ENCODE results near the gene TNS4. TPM values are rescaled to one million over a fixed set of nuclear protein-coding genes. Genes with fewer than 3 reads are reported as not detected.

TNS4 gene
- total and polyA plus RNA-seq, 9 of the 15 experiments (the other 6 are each of a cell fraction or from before 2014, with no cell fraction given) = 0.04 to 0.73 (median 0.24) TPM; not detected in 1

DNA sequence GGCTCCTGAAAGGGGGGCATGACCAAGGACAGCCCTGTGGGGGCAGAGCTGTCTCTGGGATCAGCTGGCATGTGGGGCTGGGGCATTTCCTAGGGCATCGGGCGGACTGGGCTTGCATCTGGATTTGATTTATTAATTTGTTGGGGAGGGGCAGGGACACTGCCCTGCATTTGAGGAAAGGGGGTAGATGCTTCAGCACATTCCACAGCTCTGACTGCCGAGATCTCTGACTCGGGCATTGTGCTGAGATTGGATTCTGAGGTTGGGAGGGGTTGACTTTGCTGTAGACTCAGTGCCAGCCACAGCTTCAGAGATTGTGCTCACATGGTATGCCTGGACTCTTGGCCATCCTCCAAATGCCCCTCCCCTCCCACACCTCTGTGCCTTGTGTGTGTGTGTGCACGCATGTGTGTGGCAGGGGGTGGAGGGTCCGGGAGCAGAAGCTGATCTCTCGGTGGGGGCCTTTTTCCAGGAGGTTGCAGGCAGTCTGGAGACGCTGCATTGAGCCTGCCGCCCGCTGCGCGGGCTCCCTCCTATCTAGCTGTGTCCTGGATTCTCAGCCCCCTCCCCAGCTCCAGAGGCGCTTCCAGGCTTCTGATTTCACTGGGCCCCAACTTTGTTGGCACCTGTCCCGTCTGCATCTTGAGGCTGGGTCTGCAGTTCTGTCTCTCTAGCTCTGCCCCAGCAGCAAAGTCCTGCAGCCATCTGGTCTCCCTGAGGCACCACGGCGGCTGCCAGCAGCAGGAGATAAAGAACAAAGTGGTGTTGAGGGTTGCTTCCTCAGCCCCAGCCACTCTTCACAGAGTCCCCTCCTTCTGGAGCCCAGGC, 43.2 kb downstream of the TNS4 start:
- no peak overlapping the region for H2AFZ ChIP-seq (ENCODE audit: low read depth, low read length)
- ChIA-PET CTCF (ENCODE audit: low intra/inter-chr PET ratio) (no interaction called here), POLR2A (interaction anchor here (0.6 to 1.7 kb wide), 4 partner anchors 9 to 18 kb away, joined by 3 to 5 read pairs (median 4); partner anchors contain the start of gene IGFBP4)
- peaks cover 22% of the 10 kb centered on the region; the same call in 2 of the 3 replicates for H3K36me3 ChIP-seq (ENCODE audit: control insufficient read depth, insufficient read depth, low read length)
- H3K9me1 ChIP-seq (ENCODE audit: control insufficient read depth, insufficient read depth, low read length) = no peaks in the 10 kb centered on the region
- DNase-seq (ENCODE audit: extremely low read depth in 1 of 4, low spot score in 3 of 4) = no peak
- ATAC-seq = 0 out of 3 replicates have a peak, but pooled peaks have one; percentile 22
- H3K4me2 ChIP-seq (ENCODE audit: insufficient read depth, low read length) = no peak overlapping the region
- intact Hi-C loops (cut with micrococcal nuclease) = no loop called here
- TF ChIP-seq NFIC (IDR thresholded peaks at IDR 0.05) = peak; percentile 46; the same call in 1 of the 2 replicates
- 0 out of 4 replicates have a peak, but pooled peaks have one; percentile 22 to 24 for TF ChIP-seq KDM1A (IDR thresholded peaks at IDR 0.05)
- TF ChIP-seq, protein P1, sequence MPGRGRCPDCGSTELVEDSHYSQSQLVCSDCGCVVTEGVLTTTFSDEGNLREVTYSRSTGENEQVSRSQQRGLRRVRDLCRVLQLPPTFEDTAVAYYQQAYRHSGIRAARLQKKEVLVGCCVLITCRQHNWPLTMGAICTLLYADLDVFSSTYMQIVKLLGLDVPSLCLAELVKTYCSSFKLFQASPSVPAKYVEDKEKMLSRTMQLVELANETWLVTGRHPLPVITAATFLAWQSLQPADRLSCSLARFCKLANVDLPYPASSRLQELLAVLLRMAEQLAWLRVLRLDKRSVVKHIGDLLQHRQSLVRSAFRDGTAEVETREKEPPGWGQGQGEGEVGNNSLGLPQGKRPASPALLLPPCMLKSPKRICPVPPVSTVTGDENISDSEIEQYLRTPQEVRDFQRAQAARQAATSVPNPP (IDR thresholded peaks at IDR 0.05; ENCODE audit: borderline replicate concordance, insufficient read depth, insufficient read length) = no peak
- no TSS peak for BruUV-seq (replicated peaks)
- peaks cover 0 to 21% of the 10 kb centered on the region in 2 experiments; a peak in 3 of 5 replicates for H3K4me1 ChIP-seq (replicated peaks in 1 of 2; ENCODE audit: control insufficient read depth in 2 of 2, insufficient read depth in 2 of 2, low read length in 2 of 2)
- H3K4me3 ChIP-seq = no peak overlapping the region
- in situ Hi-C loops (cut with MboI) = no loop called here
- H3K79me2 ChIP-seq (ENCODE audit: control insufficient read depth, insufficient read depth, low read length) = no peaks in the 10 kb centered on the region
- FAIRE-seq = no peak
- WGBS (ENCODE audit: insufficient coverage, low coverage, missing lambda C conversion rate) = 48% methylated on average over 16 of the region's 16 CpGs
- peak overlapping the region in 1 of 2 experiments; percentile 32; a peak in 1 of 4 replicates for H3K9ac ChIP-seq (ENCODE audit: insufficient read depth in 1 of 2, low read depth in 2 of 2, low read length in 2 of 2)
- no peaks in the 10 kb centered on the region for H3K9me3 ChIP-seq (replicated peaks; ENCODE audit: control insufficient read depth, insufficient read depth, low read depth, low read length)
- H4K20me1 ChIP-seq (replicated peaks; ENCODE audit: control insufficient read depth, insufficient read depth, low read length) = no peaks in the 10 kb centered on the region
- no peak overlapping the region for H3K27ac ChIP-seq (ENCODE audit: extremely low read depth, low read depth, low read length)
- no peaks in the 10 kb centered on the region; a peak in 1 of 5 replicates for H3K27me3 ChIP-seq (ENCODE audit: control insufficient read depth in 2 of 2, insufficient read depth in 2 of 2, low read length in 2 of 2)

Measured in K562 (cell line).